GM18505 (cell line): ENCODE results near the gene VTI1A.

Experiments
- ATAC-seq: cut with Tn5 transposase; IDR thresholded peaks from one replicate; pipeline ENCODE4 v1.9.1; 2021; ENCODE audit not compliant: unreplicated experiment
- POLR2A ChIP-seq: IDR thresholded peaks from 4 replicates; pipeline ENCODE4 v1.6.1; 2011; ENCODE audit warnings: borderline replicate concordance; ENCODE audit not compliant: insufficient read depth, insufficient read length; ENCODE audit errors: extremely low read depth

VTI1A gene

DNA sequence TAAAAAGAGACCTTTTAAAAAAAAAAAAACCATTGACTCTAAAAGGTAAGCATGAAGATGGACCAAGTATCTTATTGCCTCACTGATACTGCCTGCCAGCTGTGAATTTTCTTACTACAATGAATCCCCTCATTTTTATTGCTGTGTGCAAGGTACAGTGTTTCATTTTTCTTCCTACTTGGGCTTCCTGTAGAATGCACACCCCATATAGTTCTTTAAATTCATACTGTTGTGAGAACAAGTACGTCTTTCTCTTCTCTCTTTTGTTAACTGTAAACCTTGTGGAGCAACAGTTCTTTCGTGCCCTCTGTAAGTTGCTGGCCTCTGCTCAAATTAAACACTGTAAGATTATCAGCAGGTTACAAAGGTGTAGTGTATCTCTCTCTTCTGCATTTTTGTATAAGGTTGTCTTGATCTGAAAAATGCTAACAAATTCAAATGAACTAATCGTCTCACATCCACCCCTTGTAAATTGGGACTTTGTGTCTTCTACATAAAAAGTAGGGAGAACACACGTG, 105.6 kb downstream of the VTI1A start:
- TF ChIP-seq POLR2A: no peak
- no peak for ATAC-seq

DNA sequence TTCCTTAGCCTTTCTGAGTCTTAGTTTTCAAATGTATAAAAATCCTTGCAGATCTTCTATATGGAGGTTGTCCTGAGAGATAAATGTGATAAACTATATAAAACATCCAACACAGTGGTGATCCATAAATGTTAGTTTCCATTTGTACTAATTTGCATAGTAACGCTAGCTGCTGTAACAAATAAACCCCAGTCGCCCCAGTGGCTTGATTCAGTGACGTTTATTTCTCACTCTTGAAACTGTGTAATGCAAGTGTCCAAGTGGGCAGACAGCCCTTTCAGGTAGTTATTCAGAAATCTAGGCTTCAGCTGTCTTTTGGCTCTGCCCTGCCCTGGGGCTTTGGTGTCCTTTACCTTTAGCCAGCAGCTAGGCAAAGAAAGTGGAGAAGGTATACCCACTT, 106.3 kb downstream of the VTI1A start:
- no peak for ATAC-seq
- no peak for TF ChIP-seq POLR2A

DNA sequence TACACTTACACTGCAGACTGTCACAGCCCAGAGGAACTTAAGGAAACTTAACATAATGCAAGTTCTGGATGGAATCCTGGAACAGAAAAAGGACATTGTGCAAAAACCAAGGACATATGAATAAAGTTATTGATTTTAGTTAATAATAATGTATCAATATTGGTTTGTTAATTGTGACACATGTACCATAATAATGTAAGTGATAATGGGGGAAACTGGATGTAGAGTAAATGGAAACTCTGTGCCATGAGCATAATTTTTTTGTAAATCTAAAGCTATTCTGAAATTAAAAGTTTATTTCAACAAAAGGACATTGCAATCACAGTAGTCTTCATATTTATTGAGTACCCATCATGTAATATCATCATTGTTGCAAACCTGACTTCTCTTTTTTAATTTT, 107.2 kb downstream of the VTI1A start:
- no peak for ATAC-seq
- TF ChIP-seq POLR2A: no peak

DNA sequence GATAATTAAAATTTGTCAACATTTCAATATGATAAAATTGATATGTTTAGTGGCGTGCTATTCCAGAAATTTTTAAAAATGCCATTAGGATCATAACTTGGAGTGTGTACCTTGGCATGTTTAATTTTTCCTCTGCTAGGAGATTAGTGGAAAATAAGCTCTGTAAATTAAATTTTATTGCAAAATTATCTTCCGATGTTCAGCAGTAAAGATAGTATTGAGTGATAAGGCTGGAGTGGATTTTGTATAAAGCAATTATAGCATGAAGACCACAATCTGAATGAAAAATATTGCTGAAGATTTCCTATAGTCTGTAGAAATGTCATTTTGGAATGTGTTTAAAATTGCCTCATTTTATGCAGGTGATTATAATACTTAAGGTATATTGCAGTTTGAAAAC, 110.2 kb downstream of the VTI1A start:
- no peak for ATAC-seq
- TF ChIP-seq POLR2A: no peak

DNA sequence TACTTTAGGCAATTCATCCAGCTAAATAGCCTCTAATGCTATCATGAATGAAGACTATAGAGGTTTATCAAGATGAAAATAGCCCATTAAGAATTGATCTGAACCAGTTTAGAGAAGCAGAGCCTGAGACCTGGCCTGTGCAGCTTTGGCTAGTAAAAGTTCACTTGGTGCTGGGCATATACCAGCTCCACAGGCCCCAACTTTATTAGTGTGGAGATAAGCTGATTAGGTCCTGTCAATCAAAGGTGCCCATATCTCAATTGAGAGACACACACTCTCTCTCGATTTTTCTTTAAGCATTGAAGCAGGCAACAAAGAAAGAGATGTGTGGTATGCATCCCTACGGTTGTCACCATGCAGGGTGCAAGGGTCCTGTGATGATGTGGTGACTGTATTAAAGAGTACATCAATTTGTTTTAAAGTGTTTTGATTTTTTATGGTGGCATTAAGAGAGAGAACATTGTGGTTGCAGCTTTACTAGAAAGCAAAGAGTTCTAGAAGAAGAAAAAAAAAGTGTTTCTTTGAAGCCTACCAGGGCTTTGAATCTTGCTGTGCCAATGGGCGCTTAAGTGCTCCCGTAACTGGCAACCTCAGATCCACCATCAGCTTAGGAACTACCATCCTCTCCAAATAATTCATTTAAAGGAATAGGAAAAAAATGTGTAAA, 111.6 kb downstream of the VTI1A start:
- ATAC-seq: no peak

DNA sequence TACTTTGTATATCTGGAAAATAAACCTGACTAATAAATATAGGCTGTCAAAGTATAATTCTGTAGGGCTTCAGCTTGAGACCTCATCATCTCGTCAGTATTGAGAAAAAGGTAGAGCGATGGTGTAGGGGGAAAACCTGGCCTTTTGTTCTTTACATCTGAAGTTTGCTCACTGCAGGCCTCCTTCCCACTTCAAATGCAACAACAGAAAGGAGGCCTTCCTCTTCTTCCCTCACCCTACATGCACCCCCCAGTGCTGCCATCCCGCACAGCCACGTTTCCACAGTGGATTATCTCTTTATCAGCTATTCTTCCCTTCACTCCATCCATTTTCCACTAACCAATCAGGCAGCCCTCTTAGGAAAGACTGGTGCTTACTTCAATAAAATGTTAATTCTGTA, 112.3 kb downstream of the VTI1A start:
- TF ChIP-seq POLR2A: no peak
- ATAC-seq: no peak

More for the DNA sequence above, 111.6 kb downstream of the VTI1A start:
- no peak for TF ChIP-seq POLR2A

DNA sequence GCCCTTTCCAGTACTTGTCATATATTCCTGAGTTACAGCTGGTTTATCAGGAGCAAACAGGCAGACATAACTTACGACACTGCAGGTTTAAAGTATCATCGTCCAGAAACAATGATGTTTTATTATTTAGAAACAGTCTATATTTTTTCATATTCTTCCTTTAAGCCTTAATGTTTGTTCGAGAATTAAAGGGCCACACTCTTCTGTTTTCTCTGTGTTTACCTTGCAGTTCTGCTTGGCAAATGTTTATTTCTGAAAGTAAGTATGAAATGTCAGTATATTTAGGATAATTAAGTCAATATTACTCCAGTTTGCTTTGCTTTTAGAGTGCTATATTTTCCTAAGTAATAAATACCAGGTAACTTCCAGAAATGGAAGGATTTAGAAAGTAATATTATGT, 115.1 kb downstream of the VTI1A start:
- TF ChIP-seq POLR2A: no peak

DNA sequence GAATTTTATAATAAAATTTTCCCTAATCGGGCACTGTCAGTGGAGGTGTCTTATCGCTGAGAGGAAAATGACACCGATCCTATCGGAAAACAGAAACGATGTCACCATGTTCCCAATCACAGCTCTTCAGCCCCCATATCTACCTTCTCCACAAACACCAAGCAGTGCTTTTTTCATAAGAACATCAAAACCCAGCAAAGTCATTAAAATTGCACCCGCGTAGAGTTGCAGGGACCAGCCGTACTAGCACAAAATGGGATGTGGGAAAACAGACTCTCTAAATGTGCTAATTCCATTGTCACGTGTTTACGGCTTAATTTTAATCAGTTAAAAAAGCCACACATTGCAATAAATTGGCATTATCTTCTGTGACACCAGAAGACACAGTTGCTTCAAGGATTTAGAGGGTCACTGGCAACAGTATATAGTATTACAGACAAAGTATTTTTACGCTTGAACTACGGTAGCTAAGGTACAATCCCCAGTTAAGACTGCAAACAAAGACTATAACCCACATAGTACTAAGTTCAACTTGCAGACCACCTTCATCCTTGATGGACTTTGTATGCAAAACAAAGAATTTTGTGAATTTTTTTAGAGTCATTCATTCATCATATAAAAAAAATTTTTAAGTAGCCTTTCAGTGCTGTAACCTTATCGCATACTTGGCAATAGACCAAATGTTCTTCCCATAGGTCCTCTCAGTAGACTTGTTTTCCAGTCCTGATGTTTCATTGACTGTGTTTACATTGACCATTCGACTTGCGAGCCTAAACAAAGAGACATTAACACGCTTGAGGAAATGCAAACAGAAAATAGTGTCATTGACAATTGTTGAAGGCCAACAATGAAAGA, 116.0 kb downstream of the VTI1A start:
- TF ChIP-seq POLR2A: no peak
- no peak for ATAC-seq

More for the DNA sequence above, 115.1 kb downstream of the VTI1A start:
- no peak for ATAC-seq

DNA sequence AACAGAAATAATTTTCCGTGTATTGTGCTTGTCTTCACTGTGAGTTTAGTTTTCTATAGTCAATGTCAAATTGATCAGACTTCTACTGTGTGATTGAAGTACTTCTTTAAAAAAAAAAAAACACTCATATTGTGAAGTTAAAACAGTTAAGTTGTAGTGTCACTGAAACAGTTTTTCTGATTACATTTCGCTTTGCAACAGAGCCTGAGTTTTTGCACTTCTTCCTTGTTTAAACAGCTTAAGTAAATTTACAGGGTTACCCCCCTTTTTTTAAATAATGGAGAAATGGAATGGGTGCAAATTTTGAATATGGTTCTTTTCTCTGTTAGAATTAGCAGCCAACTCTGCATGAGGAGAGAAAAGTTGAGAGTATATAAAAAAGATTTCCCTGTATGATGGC, 117.3 kb downstream of the VTI1A start:
- ATAC-seq: no peak
- TF ChIP-seq POLR2A: no peak

DNA sequence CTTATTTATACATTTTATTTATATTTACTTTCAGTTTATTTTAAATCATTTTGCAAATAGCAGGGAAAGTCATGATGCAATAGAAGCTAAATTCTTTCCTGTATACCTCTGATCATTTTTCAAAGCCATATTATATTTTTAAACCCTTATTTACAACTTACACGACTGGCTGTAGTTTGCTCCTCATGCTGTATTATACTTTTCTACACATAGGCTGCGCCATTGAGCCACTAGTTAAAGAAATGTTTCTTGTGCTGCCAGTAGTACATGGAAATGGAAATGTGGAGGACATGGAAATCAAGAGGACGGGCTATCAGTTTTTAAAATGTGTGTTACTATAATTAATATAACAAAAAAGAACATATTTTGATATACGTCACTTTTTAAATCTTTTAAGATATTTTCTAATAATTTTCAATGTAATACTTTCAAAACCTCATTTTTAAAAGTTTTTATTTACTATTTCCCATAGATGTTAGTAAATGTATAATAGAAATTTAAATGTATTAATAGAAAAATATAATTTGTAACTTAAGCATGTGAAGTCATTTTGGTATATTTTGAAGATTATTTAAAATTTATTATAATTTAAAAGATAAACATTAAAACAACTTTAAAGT, 118.5 kb downstream of the VTI1A start:
- no peak for ATAC-seq

DNA sequence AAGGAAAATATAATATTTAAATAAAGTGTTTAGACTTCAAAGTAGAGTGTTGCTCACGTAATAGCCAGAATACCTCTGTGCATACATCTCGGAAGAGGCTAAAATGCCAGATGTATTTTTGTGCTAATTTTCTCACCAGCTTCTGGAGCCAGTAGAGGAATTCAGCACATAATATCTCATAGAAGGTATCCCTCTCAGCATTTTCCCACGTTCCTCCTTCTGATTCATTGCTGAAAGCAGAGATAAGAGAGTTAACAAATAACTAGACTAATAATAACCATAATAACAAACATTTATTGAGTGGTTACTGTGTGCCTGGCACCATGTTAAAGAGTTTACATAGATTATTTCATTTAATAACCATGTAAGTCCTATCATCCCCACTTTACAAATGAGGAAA, 123.6 kb downstream of the VTI1A start:
- no peak for ATAC-seq
- no peak for TF ChIP-seq POLR2A

More for the DNA sequence above, 118.5 kb downstream of the VTI1A start:
- no peak for TF ChIP-seq POLR2A

DNA sequence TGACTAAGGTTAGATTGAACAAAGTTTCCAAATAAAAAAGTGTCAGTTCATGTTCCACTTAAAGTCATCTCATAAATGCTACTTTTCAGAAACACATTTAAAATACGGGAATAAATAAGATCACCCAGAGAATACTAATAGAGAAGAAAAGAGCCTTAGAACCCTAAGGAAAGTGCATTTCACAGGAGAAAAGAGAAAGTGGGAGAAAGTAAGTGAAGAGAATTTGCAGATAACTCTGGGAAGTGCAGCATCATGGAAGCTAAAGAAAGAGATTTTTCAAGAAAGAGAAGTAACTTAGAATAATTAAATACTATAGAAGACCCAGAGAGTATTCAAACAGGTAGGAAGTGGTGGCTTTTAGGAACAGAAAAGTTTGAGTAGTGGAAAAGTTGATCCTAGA, 132.6 kb downstream of the VTI1A start:
- ATAC-seq: no peak
- no peak for TF ChIP-seq POLR2A

DNA sequence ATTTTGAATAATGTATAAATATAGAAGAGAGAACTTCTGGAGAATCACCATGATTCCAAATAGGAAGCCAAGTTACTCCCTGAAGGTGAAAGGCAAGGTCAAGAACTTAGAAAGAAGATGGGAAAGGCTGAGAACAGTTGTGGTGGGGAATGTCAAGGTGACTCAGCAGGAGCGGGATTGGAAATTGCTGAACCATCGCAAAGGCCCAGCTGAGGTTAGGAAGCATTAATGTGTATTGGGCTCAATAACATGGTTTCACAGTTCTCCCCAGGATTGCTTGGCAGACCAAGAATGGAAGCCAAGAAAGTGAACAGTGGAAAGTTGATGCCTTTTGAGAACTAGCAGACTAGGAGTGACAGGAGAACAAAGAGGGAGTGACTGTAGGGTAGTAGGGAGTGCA, 133.3 kb downstream of the VTI1A start:
- ATAC-seq: no peak
- TF ChIP-seq POLR2A: no peak
